PC-3 (cell line): ENCODE results near the gene DVL1. TPM values are rescaled to one million over a fixed set of nuclear protein-coding genes. Genes with fewer than 3 reads are reported as not detected.
A peak's percentile ranks its signal among the peaks of the same experiment; 100 is the strongest.

Source experiments
- ATAC-seq: fragments of 200-7000 bp; cut with Tn5 transposase; 2 replicates; pipeline ENCODE4 v1.9.1; 2020; ENCODE audit warnings: mild to moderate bottlenecking, moderate library complexity
- BruUV-seq: library from RNA; stranded (reverse); fragments of 400-500 nt; replicated peaks from 2 replicates; lab custom pipeline; 2021; lab: Mats Ljungman, UMichigan
- CTCF ChIA-PET: fragments of 300-600 bp; sonication (Branson Sonifier 250); formaldehyde crosslinking; loops from one replicate; lab custom pipeline; 2022; ENCODE audit warnings: antibody characterized with exemption; lab: Charles Lee
- POLR2A ChIA-PET: fragments of 300-600 bp; sonication (Branson Sonifier 250); formaldehyde crosslinking; loops from one replicate; lab custom pipeline; 2022; ENCODE audit warnings: antibody characterized with exemption; ENCODE audit not compliant: unreplicated experiment; lab: Charles Lee
- DNase-seq: peaks from one replicate; pipeline ENCODE4 v3.0.0-alpha.2; 2015
- H2AFZ ChIP-seq: fragments of 300-600 bp; sonication (generic); 2 replicates; pipeline ENCODE4 v1.6.0; 2016; ENCODE audit warnings: antibody characterized with exemption, low read length
- H3F3A ChIP-seq: fragments of 300-600 bp; sonication (generic); one replicate; pipeline ENCODE4 v1.6.0; 2017; ENCODE audit warnings: antibody characterized with exemption, low read length, control low read depth, mild to moderate bottlenecking; ENCODE audit not compliant: unreplicated experiment
- H3K27ac ChIP-seq: fragments of 300-600 bp; sonication (generic); 2 replicates; pipeline ENCODE4 v1.5.1; 2016; ENCODE audit warnings: mild to moderate bottlenecking, low read length
- H3K27me3 ChIP-seq: fragments of 300-600 bp; sonication (generic); 2 replicates; pipeline ENCODE4 v1.6.1; 2016; ENCODE audit warnings: low read length, mixed read lengths
- H3K36me3 ChIP-seq: fragments of 300-600 bp; sonication (generic); 2 replicates; pipeline ENCODE4 v1.6.1; 2016; ENCODE audit warnings: low read depth, mixed run types, low read length, mixed read lengths
- H3K4me1 ChIP-seq: fragments of 300-600 bp; sonication (generic); 2 replicates; pipeline ENCODE4 v1.5.1; 2016; ENCODE audit warnings: low read length; ENCODE audit not compliant: insufficient read depth
- H3K4me2 ChIP-seq: fragments of 300-600 bp; sonication (generic); 2 replicates; pipeline ENCODE4 v1.6.0; 2016; ENCODE audit warnings: low read length
- H3K4me3 ChIP-seq: fragments of 300-600 bp; sonication (generic); 2 replicates; pipeline ENCODE4 v1.5.1; 2016; ENCODE audit warnings: mild to moderate bottlenecking, low read length, mixed read lengths
- H3K79me2 ChIP-seq: fragments of 300-600 bp; sonication (generic); 2 replicates; pipeline ENCODE4 v1.6.1; 2017; ENCODE audit warnings: low read length, mixed read lengths
- H3K9ac ChIP-seq: fragments of 300-600 bp; sonication (generic); 2 replicates; pipeline ENCODE4 v1.6.0; 2016; ENCODE audit warnings: mild to moderate bottlenecking, low read length
- H3K9me2 ChIP-seq: fragments of 300-600 bp; sonication (generic); replicated peaks from 2 replicates; pipeline ENCODE4 v1.6.1; 2016; ENCODE audit warnings: mixed run types, low read length, mixed read lengths
- H3K9me3 ChIP-seq: fragments of 300-600 bp; sonication (generic); 2 replicates; pipeline ENCODE4 v1.6.1; 2016; ENCODE audit warnings: low read length, mixed read lengths
- H4K20me1 ChIP-seq: fragments of 300-600 bp; sonication (generic); 2 replicates; pipeline ENCODE4 v1.6.1; 2016; ENCODE audit warnings: low read length, mixed read lengths
- CTCF ChIP-seq: fragments of 300-600 bp; sonication (generic); conservative IDR thresholded peaks from 2 replicates; pipeline ENCODE4 v1.5.1; 2017; ENCODE audit warnings: antibody characterized with exemption, low read depth, mild to moderate bottlenecking, low read length
- EZH2 ChIP-seq: fragments of 300-600 bp; sonication (generic); IDR thresholded peaks from one replicate; pipeline ENCODE4 v1.6.1; 2017; ENCODE audit warnings: antibody characterized with exemption, mild to moderate bottlenecking, low read length; ENCODE audit not compliant: unreplicated experiment
- EZH2phosphoT487 ChIP-seq: fragments of 300-600 bp; sonication (generic); IDR thresholded peaks from 2 replicates; pipeline ENCODE4 v1.6.1; 2018; ENCODE audit warnings: mild to moderate bottlenecking, antibody characterized with exemption, low read length, borderline replicate concordance
- intact Hi-C: fragments of 100-400 bp; cut with micrococcal nuclease; formaldehyde crosslinking; loops from 2 replicates; pipeline ENCODE4 v1.9.0; 2023
- total RNA-seq: library from RNA; depleted of rRNA; stranded (reverse); fragments of >200 nt; gene quantifications from 2 replicates; pipeline ENCODE4 v1.2.3, GENCODE V29; 2014

The DVL1 gene
- total RNA-seq, 1 experiment from 2014 or later = 626 TPM

- POLR2A ChIA-PET = no interaction called here
- Histone ChIP-seq H3K4me1 (peaks cover 26% of the 10 kb centered on the region), H3K9me2 (no peaks in the 10 kb centered on the region), H3K4me2 (peak overlapping the region; percentile 95), H3K27me3 (no peaks in the 10 kb centered on the region), H3K9me3 (no peaks in the 10 kb centered on the region), H3K36me3 (peaks cover 28% of the 10 kb centered on the region), H3F3A (no peaks in the 10 kb centered on the region), H3K27ac (no peak overlapping the region), H4K20me1 (peaks cover 7% of the 10 kb centered on the region; the same call in 1 of the 2 replicates), H3K79me2 (peaks cover 60% of the 10 kb centered on the region), H3K4me3 (peak overlapping the region; percentile 96; the same call in 1 of the 2 replicates), H2AFZ (no peak overlapping the region), H3K9ac (no peak overlapping the region)
- DNase-seq (no peak), ATAC-seq (no peak)
- no peak for TF ChIP-seq EZH2phosphoT487
- TF ChIP-seq CTCF = no peak
- no peak for TF ChIP-seq EZH2
- CTCF ChIA-PET = no interaction called here
- intact Hi-C loops = no loop called here
- BruUV-seq = no TSS peak
Observed at GRCh38 chr1:1310476-1311053, 38.7 kb downstream of the DVL1 start.

DNA sequence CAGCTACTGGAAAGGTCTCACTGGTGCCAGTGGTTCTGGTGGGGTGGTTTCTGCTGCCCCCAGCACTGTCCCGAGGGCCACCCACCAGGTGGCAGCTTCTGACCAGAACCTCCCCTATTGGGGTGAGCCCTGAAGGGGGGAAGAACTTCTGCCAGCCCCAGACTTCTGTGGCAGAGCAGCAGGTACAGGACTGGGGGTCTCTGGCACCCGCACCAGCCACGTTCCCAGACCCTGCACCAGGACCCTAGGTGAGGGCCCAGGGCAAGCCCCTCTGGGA is 39.2 kb downstream of the DVL1 start:
- Histone ChIP-seq H3K4me2 (peak overlapping the region; percentile 95), H3K27me3 (no peaks in the 10 kb centered on the region), H3K27ac (no peak overlapping the region), H3K4me1 (peaks cover 31% of the 10 kb centered on the region), H3K9me2 (no peaks in the 10 kb centered on the region), H3K36me3 (peaks cover 28% of the 10 kb centered on the region), H3K9ac (no peak overlapping the region), H3K4me3 (peak overlapping the region; percentile 96), H4K20me1 (peaks cover 11% of the 10 kb centered on the region), H3F3A (no peaks in the 10 kb centered on the region), H3K9me3 (no peaks in the 10 kb centered on the region), H3K79me2 (peaks cover 62% of the 10 kb centered on the region), H2AFZ (no peak overlapping the region)
- ATAC-seq (no peak), DNase-seq (no peak)
- no TSS peak for BruUV-seq
- POLR2A ChIA-PET = interaction anchor here (0.6 to 0.7 kb wide), 2 partner anchors 8 to 27 kb away, joined by 3 read pairs; no protein-coding TSS in a partner anchor
- no peak for TF ChIP-seq EZH2phosphoT487
- peak; percentile 36; the same call in 1 of the 2 replicates for TF ChIP-seq CTCF
- no peak for TF ChIP-seq EZH2
- intact Hi-C loops = no loop called here
- CTCF ChIA-PET = no interaction called here
